Osteoblast (primary cell): Measurements from ENCODE around the gene PTPRC. TPM values are rescaled to one million over a fixed set of nuclear protein-coding genes. Genes with fewer than 3 reads are reported as not detected.

Experiments
- DNase-seq: peaks from one replicate; pipeline ENCODE4 v3.0.0; 2011; ENCODE audit warnings: low spot score, mixed read lengths; ENCODE audit not compliant: insufficient read length; ENCODE audit errors: missing footprints
- H2AFZ ChIP-seq: 2 replicates; pipeline ENCODE4 v1.6.0; 2011; ENCODE audit warnings: mild to moderate bottlenecking, low read length
- H3K27ac ChIP-seq: 2 replicates; pipeline ENCODE4 v1.5.1; 2011; ENCODE audit warnings: mild to moderate bottlenecking, low read depth, low read length, moderate library complexity
- H3K27me3 ChIP-seq: 2 replicates; pipeline ENCODE4 v1.6.0; 2012; ENCODE audit warnings: mild to moderate bottlenecking, control low read depth, inconsistent platforms, low read length, moderate library complexity; ENCODE audit not compliant: insufficient read depth
- H3K36me3 ChIP-seq: 2 replicates; pipeline ENCODE4 v1.5.1; 2011; ENCODE audit warnings: mild to moderate bottlenecking, low read length, control low read depth, moderate library complexity; ENCODE audit not compliant: insufficient read depth
- H3K4me1 ChIP-seq: 2 replicates; pipeline ENCODE4 v1.5.1; 2011; ENCODE audit warnings: mild to moderate bottlenecking, low read length, control low read depth, moderate library complexity; ENCODE audit not compliant: insufficient read depth
- H3K4me2 ChIP-seq: 2 replicates; pipeline ENCODE4 v1.6.0; 2011; ENCODE audit warnings: mild to moderate bottlenecking, low read length; ENCODE audit not compliant: insufficient read depth
- H3K4me3 ChIP-seq: fragments of 200-600 bp; sonication (generic); 3 replicates; pipeline ENCODE4 v1.5.1; 2012; ENCODE audit warnings: mild to moderate bottlenecking, low read length, inconsistent platforms; ENCODE audit not compliant: insufficient read depth
- H3K79me2 ChIP-seq: 2 replicates; pipeline ENCODE4 v1.6.0; 2012; ENCODE audit warnings: mild to moderate bottlenecking, low read length, control low read depth, inconsistent platforms; ENCODE audit not compliant: insufficient read depth
- H3K9me3 ChIP-seq: 2 replicates; pipeline ENCODE4 v1.5.1; 2011; ENCODE audit warnings: low read depth, low read length, control low read depth
- H4K20me1 ChIP-seq: 2 replicates; pipeline ENCODE4 v1.6.0; 2012; ENCODE audit warnings: mild to moderate bottlenecking, low read length, control low read depth; ENCODE audit not compliant: insufficient read depth
- total RNA-seq: library from RNA; depleted of rRNA; stranded (reverse); fragments of >200 nt; gene quantifications from 2 replicates; pipeline ENCODE4 v1.2.3, GENCODE V29; 2012
- TF ChIP-seq, protein P1 (sequence below): IDR thresholded peaks from 2 replicates; pipeline ENCODE4 v1.5.1; 2011; ENCODE audit warnings: mild to moderate bottlenecking, low read depth, low read length, moderate library complexity; ENCODE audit errors: extremely low read depth

Gene PTPRC
- total RNA-seq, 1 donor = 1.1 TPM

DNA sequence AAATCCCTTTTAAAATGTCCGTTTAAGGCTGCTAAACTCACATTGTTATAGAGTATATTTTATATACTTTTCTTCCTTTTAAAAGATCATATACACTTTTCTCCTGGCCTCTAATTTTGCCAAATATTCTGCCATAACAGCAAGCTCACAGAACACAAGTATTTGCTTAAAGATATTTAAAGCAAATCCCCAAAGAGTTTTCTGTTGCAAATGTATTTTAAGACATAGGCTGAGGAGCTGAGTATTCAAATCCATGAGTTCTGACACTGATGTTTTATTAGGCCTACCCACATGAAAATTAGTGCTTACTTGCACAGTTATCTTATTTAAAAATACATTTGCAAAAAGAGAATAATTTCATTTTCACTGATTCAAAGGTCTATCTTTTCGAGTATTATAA, 1.7 kb upstream of the PTPRC start:
- Histone ChIP-seq H3K27ac (no peak overlapping the region), H3K79me2 (no peaks in the 10 kb centered on the region), H3K4me2 (no peak overlapping the region), H2AFZ (no peak overlapping the region), H3K27me3 (no peaks in the 10 kb centered on the region), H3K4me1 (no peaks in the 10 kb centered on the region), H3K36me3 (no peaks in the 10 kb centered on the region), H4K20me1 (no peaks in the 10 kb centered on the region), H3K4me3 (no peak overlapping the region), H3K9me3 (no peaks in the 10 kb centered on the region)
- TF ChIP-seq, protein P1, sequence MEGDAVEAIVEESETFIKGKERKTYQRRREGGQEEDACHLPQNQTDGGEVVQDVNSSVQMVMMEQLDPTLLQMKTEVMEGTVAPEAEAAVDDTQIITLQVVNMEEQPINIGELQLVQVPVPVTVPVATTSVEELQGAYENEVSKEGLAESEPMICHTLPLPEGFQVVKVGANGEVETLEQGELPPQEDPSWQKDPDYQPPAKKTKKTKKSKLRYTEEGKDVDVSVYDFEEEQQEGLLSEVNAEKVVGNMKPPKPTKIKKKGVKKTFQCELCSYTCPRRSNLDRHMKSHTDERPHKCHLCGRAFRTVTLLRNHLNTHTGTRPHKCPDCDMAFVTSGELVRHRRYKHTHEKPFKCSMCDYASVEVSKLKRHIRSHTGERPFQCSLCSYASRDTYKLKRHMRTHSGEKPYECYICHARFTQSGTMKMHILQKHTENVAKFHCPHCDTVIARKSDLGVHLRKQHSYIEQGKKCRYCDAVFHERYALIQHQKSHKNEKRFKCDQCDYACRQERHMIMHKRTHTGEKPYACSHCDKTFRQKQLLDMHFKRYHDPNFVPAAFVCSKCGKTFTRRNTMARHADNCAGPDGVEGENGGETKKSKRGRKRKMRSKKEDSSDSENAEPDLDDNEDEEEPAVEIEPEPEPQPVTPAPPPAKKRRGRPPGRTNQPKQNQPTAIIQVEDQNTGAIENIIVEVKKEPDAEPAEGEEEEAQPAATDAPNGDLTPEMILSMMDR = no peak
- DNase-seq = no peak

DNA sequence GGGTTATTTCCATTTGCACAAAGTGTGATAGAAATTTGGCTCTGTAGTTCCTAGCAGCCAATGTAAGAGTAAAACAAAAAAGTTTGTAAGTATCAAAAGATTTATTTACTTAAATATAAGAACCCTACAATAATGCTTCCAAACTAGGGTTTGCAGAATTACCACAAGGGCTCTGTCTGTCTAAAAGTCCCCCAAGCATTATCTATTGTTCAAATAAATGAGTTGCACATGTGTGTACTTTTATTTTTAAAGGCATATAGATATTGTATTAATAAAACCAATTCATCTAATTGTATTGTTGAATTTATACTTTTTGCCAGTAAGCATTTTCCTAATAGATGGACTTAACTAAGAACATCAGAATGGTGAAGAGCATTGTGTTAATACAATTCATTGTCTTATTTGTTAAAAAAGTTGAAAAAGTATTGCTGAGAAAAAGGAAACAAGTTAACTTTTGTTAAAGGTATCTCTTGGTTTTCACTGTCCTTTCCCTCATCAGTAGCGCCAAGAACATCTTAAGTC, 863 bp upstream of the PTPRC start:
- no peaks in the 10 kb centered on the region for H3K4me1 ChIP-seq
- TF ChIP-seq, protein P1 = no peak
- H3K36me3 ChIP-seq = no peaks in the 10 kb centered on the region

DNA sequence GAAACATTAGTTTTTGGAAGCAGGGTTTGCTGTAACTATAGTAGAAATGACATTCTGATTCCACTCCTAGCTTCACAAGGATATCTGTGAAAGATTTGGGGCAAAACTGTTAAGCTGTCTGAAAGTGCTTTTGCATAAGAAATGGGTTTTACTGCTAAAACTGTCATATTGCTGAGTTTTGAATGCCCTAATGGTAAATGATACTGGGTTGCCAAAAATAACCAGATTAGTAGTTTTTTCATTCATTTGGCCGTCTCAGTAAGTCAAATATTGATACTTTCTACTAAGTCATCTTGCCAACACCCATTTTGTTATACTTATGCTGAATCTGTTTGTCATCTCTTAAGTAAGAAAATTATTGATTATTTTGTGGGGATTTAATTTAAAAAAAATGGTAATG, 399 bp upstream of the PTPRC start:
- Histone ChIP-seq H3K27ac (no peak overlapping the region), H3K4me2 (no peak overlapping the region), H3K36me3 (no peaks in the 10 kb centered on the region), H3K4me3 (no peak overlapping the region), H3K27me3 (no peaks in the 10 kb centered on the region), H3K9me3 (no peaks in the 10 kb centered on the region), H3K79me2 (no peaks in the 10 kb centered on the region), H3K4me1 (no peaks in the 10 kb centered on the region), H4K20me1 (no peaks in the 10 kb centered on the region), H2AFZ (peak overlapping the region; percentile 38)
- TF ChIP-seq, protein P1 = no peak
- DNase-seq = no peak

More for the DNA sequence above, 863 bp upstream of the PTPRC start:
- H2AFZ ChIP-seq = peak overlapping the region; percentile 38
- H3K27me3 ChIP-seq = no peaks in the 10 kb centered on the region
- H3K9me3 ChIP-seq = no peaks in the 10 kb centered on the region
- no peaks in the 10 kb centered on the region for H3K79me2 ChIP-seq
- DNase-seq = no peak
- H3K27ac ChIP-seq = no peak overlapping the region
- H3K4me2 ChIP-seq = no peak overlapping the region
- no peaks in the 10 kb centered on the region for H4K20me1 ChIP-seq
- no peak overlapping the region for H3K4me3 ChIP-seq

GRCh38 chr1:198639671-198640143, 867 bp downstream of the PTPRC start:
- no peak overlapping the region for H3K4me3 ChIP-seq
- H3K4me2 ChIP-seq = no peak overlapping the region
- no peaks in the 10 kb centered on the region for H3K9me3 ChIP-seq
- no peaks in the 10 kb centered on the region for H3K36me3 ChIP-seq
- no peak for DNase-seq
- TF ChIP-seq, protein P1 = no peak
- no peaks in the 10 kb centered on the region for H3K27me3 ChIP-seq
- H2AFZ ChIP-seq = no peak overlapping the region
- H3K4me1 ChIP-seq = no peaks in the 10 kb centered on the region
- no peaks in the 10 kb centered on the region for H4K20me1 ChIP-seq
- H3K27ac ChIP-seq = no peak overlapping the region
- H3K79me2 ChIP-seq = no peaks in the 10 kb centered on the region
